Measurements from ENCODE around the gene SNRPB2.

SNRPB2 gene

DNA sequence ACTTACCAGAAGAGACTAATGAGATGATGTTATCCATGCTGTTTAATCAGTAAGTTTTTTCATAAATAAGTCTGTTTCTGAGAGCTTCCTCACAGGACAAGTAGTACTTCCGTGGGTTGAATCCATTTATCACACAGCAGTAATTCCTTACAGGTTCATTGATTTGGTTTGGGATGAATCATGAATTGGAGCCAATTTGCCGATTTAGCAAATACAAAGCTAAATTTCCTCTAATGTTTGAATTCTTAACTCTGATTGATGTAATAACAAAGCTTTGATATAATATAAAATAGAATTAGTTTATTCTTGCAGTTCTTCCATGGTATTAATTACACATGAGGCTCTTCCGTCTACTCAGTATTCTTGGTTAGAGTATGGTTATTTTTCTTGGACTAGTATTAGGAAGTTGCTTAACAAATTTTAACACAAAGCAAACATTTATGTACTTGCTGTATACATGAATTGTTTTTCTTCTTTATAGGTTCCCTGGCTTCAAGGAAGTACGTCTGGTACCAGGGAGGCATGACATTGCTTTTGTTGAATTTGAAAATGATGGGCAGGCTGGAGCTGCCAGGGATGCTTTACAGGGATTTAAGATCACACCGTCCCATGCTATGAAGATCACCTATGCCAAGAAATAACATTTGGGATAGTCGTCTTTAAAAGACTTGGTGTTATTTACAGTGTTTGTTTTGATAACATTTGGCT, 10.7 kb downstream of the SNRPB2 start:
- no peak for DNase-seq

DNA sequence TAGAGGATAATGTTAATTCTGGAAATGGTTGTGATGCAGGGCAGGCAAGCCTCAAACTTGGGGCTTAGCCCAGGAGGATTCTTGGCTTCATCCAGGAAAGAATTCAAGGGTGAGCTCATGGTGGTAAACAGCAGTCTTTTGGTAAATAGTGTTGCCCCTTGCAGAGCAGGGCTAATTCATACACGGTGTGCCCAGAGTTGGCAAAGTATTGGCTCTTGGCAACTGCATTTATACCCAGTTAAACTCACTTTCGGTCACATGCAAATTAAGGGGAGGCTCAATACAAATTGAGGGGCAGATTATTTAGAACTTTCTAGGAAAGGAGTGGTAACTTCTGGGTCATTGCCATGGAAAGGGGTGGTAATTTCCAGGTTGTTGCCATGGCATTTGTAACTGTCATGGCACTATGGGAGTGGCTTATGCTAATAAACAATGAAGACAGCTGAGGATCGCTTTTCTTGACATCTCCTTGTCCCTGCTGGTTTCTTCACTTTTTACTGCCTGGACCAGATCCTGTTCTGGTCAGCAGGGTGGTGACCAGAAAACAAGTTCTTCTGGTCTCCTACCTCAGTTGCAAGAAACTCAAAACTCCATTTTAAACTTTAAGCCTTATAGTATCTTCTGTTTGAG, 14.5 kb downstream of the SNRPB2 start:
- DNase-seq, result no peak

DNA sequence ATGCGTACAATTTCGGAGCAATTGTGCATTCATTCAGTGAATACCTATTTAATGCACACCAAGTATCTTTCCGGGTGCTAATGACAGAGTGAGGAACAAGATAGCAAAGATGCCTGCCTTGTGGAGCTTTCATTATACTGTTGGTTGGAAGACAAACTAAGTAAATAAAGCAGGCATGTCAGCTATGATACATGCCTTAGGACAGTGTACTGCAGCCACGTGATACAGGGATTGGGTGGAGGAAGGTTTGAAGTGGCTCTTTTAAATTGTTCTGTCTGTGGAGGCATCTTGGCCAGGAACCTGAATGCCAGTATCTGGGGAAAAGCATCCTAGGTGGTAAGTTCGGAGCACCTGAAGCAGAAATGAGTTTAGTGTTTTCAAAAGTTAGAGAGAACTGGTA, 15.4 kb downstream of the SNRPB2 start:
- DNase-seq, result no peak

DNA sequence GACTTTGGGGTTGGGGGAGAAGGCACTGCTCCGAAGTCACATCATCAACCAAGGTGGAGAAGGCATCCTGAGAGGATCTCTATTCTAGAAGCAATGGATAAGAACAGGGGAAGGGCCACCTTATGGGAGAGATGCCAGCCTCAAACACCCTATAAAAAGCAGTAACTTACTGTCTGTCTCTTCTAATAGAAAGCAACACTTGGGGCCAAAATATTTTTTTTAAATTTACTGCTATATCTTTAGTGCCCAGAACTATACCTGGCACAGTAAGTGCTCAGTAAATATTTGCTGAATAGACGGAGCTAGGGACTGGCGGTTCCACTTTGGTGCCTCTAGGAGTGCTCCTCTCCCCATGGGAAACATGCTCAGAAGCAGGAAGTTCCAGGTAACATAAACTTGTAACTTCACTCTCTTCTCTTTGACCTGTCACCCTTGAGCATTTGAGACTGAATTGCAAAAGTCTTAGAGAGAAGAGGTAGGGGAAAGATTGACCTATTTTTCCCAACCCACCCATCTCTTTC, 17.5 kb downstream of the SNRPB2 start:
- DNase-seq, result no peak

DNA sequence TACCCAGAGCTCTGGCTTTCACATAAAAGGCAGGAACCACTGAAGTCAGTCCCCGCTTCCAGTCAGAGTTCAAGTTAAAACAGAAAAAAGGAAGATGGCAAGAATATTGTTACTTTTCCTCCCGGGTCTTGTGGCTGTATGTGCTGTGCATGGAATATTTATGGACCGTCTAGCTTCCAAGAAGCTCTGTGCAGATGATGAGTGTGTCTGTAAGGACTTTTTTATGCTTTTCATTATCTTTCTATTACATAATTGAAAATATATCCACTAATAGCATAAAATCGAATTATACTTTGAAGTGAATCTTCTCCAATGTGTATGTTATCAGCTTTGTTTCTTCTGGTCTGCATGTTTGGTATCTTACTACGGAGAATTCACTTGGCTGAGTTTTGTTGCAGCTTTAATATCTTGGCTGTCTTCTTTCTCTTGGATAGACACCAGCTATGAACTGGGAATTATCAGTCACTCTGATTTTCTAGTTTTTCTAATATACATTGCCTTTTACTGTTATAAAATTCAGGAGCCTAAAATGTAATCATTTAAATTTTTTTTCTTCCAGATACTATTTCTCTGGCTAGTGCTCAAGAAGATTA, 18.6 kb downstream of the SNRPB2 start, which contains the start of gene OTOR:
OTOR (plus strand) TSS at position 51 of the 593 bp plus-strand sequence; CDS start at position 95, 44 bp downstream.
- DNase-seq, result no peak

DNA sequence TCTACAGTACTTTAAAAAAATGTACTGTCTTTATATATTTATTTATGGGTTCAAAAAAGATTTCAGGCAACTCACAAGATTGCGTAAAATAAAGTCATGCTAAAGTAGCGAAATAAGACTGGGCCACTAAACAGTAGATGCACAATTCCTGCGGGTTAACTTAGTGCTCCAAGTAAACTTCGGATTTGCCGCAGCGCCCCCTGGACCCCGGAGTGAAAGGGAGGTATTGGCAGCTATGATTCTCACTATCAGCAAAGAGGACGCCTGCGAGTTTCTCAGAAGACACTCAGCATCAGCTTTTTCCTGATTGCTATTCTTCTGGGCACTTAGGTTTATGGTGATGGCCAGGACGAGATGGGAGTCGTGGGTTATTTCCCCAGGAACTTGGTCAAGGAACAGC, 19.7 kb downstream of the SNRPB2 start:
- DNase-seq, result no peak

DNA sequence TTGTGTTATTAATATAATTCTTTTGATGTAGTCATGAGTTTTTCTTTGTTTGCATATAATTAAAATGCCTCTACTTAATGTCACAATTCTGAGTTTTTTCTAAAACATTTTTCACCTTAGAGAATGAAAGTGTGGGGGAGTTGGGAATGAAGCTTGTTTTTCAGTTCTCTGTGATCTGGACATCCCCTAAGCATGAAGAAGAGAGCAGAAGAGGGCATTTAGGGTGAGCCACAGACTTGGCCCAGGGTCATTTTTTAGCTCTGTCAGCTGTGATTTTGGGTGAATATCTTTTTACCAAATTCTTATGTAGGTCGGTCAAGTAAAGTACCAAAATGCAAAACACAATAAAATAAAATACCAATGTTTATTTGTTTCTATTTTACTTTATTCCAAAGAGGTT, 22.3 kb downstream of the SNRPB2 start:
- DNase-seq, result no peak

DNA sequence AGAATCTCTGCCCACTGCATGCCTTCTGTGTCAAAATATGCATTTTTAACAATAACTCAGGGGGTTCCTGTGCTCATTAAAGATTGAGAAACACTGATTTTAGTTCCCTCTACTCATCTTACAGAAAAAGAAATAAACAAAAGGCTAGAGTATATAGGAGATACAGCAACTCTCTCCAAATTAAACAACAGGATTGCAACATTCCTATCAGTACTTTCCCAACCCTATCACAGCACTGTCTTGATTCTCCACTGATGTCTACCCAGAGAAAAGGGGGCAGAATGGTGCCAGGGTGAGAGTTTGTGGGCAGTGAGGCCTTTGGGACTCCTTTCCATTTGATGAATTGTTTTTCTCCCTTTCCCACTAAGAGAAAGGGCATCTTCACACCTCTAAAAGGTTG, 23.1 kb downstream of the SNRPB2 start:
- DNase-seq, result no peak

DNA sequence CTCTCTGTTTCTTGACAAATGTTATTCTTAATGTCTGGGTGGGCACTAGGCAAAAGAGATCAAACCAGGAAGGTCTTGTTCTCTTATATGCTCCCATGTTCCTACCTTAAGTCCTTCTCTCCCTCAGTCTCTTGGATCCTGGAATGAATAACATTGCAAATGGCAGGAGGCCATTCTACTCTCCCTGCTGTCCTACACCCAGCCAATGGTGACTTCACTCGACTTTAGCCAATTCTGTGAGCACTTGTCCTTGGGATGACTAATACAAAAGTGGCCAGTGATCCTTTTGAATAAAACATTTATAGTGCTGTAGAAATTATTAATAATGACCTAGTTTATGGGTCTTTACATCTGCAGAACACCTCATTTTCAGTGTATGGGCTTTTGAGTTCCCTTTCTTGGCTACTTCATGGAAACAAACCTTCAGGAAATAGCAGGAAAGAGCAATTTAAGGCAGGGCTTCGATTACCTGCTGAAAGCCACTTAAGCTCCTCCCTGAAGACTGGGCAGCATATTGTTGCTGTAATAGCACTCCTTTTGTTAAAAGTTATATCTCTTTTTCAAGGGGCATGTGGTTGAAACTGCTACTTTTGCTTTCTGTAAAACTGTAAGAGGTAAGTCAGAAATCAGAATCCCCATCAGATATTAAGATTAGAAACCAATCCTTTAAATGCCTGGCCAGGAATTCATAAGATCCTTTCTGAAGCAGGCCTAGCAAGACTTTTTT, 28.8 kb downstream of the SNRPB2 start:
- DNase-seq, result no peak

DNA sequence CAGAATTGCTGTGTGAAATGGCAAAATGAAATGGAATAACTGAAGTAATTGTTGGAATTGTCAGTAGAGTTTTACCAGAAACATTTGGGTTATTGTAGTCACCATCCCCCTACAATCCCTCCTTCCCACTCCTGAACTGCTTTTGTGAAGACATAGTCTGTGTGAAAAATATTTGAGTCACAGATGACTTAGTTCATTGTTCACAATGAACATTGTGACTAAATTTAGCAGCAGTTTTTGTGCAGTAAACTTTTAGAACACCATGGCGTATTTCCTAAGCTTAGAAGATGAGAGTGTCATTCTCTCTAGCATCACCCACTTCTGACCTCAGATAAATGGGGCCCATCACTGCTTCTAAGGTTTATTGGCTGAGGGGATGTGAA, 29.3 kb downstream of the SNRPB2 start:
- no peak for DNase-seq

DNA sequence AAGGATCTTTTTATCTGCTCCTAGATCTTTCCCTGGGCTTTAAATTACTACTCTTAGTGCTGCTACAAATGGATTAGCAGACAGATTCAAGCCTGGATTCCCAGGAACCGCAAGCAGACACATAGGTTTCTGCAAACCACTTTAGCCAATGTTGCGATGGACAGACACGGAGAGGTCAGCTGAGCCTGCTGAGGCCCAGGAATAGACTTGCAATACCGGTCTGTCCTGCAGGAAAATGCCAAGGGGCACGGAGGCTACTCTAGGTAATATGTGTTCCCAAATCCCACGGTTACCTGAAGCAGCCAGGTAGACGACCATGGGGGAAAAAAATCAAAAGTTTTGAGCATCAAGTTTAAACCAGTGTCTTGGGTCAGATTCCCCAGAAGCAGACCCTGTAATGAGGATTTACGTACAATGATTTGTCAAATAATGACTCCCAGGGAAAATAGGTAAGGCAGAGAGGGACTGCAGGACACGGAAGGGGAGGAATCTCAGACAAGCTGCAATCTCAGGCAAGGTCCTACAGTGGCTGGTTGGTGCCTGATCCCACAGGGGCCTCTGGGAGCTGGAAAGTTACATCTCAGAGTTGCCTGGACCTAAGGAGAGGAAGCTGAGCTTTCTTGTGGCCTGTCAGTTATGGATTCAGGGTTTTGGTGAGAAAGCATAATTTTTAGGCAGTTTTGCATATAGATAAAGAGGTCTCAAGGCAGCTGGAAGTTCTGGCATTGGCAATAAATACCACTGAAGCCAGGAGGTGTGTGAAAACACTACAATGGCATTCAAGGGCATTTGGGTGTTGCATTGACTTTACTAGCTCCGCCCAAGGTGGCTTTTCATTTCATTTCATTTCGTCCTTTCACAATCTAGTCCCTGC, 30.8 kb downstream of the SNRPB2 start:
- DNase-seq, result no peak

DNA sequence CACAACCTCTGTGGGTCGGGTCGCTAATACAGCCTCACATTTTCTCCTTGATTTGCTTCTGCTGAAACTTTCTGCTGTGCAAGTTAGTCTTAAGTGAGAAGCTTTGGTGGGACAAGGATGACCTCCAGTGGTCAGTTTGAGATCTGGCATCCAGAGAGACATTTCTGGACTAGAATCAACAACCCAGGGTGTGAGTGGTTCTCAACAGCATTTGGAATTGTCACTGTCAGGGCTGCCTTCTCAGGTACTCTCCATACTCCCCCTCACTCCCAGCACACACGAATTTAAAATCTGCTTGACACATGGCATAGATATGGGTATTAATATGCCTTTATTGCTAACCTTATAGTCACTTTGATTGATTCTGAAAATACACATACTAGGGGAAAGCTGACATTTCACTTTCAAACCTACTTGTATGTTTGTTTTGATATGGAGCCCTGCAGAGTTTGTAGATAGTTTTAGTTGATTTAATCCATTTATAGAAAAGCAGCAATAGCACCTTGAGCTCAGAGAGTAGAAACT, 31.5 kb downstream of the SNRPB2 start:
- peak; percentile 34 for DNase-seq

DNA sequence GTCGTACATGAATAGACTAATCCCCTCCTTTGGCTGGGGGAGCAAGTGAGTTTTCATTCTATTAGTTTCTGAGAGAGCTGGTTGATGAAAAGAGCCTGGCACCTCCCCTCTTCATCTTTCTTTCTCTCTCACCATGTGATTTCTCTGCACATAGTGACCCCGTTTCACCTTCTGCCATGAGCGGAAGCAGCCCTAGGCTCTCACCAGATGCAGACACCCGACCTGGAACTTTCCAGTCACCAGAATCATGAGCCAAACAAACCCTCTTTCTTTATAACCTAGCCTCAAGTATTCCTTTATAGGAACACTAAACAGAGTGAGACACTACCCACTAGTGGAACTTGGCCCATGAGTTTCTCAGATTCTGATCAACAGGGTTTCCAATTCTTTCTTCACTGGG, 34.7 kb downstream of the SNRPB2 start:
- no peak for DNase-seq

DNA sequence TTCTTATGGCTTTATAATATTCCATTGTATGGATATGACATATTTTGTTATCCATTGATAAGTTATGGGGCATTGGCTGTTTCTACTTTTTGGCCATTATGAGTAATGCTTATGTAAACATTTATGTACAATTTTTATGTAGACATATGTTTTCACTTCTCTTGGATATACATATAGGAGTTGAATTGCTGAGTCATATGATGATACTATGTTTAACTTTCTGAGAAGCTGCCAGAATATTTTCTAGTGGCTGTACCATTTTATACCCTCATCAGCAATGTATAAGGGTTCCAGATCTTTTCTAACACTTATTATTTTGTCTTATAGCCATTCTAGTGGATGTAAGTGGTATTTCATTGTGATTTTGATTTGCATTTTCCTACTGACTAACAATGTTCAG, 41.4 kb downstream of the SNRPB2 start:
- no peak for DNase-seq

DNA sequence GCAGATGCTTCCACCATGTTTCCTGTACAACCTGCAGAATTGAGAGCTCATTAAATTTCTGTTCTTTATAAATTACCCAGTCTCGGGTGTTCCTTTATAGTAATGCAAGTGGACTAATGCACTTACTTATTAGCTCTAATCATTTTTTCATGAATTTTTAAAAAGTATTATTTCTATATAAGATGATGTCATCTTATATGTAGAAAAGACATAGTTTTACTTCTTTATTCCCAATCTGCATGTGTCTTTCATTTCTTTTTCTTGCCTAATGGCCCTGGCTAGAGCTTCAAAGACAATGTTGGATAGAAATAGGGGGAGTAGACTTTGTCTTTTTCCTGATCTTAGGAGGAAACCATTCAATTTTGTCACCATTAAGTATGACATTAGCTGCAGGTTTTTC, 46.1 kb downstream of the SNRPB2 start:
- DNase-seq, result no peak

DNA sequence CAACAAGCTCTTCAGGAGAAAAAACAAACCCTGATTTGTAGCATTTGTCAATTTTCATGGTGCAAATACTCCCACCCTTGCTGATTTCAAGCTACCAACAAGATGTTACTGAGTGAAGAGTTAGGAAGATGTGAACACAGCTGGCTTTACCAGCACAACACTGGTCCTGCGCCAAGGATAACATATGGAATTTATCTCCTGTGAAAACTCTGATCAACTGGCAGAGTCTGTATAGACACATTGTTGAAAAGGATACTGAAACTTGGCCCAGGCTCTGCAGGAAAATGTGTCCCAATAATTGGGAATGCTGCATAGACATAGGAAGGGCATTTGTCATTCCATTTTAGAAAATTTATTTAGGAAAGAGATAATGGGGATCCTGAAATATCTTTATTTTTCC, 47.3 kb downstream of the SNRPB2 start:
- DNase-seq, result no peak

DNA sequence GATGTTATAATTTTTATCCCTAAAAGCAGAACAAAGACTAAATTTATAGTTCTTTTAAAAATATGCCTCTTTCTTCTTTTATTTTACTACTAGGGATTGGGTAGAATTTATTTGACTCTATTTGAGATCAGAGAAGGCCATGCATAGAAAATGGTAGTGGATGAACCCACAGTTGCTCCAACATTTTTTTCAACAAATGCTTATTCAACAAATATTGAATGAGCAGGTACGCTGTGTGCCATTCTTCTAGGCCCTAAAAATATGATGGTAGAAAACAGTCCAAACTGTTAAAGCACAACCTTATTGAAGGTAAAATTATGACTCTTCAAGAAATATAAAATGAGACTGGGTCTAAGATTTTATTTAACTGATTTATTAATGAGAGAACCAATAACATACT, 48.3 kb downstream of the SNRPB2 start:
- no peak for DNase-seq

DNA sequence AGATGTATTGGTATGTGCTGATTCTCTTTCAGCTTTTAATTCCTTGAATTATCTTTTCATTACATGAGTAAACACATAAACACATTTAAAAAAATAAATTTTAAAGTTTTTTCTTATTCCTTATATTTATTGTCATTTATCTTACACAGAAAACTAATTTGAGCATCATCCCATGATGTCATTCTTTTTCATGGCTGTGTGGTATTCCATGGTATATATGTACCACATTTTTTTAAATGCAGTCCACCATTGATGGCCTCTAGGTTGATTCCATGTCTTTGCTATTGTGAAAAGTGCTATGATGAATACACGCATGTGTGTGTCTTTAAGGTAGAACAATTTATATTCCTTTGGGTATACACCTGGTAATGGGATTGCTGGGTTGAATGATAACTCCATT, 51.7 kb downstream of the SNRPB2 start:
- no peak for DNase-seq

DNA sequence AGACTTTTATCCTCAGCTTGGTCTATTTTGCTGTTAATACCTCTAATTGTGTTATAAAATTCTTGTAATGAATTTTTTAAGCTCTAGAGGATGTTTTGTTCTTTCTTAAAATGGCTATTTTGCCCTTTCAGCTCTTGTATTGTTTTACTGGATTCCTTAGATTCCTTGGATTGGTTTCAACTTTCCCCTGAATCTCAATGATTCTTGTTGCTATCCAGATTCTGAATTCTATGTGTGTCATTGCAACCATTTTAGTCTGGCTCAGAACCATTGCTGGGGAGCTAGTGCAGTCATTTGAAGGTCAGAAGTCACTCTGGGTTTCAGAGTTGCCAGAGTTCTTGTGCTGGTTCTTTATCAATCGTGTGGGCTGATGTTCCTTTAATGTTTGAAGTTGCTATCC, 55.4 kb downstream of the SNRPB2 start:
- no peak for DNase-seq
